HG02970 (cell line): ENCODE data around the gene ZNF581.

ENCODE experiments used
- ATAC-seq: cut with Tn5 transposase; IDR thresholded peaks from one replicate; pipeline ENCODE4 v1.9.1; 2021; ENCODE audit warnings: mild to moderate bottlenecking, moderate library complexity, moderate number of reproducible peaks; ENCODE audit not compliant: unreplicated experiment, low FRiP score

The ZNF581 gene

DNA sequence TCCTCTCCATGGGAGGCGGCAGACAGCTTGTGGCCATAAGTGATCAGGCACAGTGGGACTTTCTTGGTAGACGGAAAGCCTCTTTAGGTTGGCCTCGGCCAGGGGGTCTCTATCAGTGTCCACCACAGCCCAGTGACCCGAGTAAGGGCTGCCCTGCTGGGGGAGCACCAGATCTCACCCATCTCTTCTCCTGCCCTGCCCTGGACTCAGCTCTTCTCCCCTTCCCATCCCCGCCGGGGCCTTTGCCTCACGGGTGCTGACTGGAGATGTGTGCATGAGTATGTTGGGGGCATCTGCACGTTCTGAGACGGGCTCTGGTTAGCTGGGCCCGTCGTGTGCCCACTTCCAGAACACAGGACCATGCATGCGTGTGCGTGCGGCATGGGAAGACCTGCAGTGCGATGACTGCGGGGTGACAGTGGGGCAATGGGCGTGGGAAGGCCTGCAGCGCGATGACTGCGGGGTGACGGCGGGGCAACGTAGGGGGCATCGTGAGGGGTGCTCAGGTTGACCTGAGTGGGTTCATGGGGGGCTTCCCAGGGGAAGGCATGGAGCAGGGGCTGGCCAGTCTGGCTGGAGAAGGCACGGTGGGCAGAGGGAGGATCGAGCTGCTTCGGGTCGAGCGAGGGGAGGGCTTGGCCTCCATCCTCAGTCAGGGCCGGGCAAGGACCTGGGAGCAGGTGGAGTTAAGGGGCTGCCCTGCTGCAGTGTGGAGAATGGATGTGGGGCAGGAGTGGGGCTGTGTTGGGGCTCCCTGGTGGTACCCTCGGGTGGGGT, 47.5 kb downstream of the ZNF581 start:
- ATAC-seq = no peak

DNA sequence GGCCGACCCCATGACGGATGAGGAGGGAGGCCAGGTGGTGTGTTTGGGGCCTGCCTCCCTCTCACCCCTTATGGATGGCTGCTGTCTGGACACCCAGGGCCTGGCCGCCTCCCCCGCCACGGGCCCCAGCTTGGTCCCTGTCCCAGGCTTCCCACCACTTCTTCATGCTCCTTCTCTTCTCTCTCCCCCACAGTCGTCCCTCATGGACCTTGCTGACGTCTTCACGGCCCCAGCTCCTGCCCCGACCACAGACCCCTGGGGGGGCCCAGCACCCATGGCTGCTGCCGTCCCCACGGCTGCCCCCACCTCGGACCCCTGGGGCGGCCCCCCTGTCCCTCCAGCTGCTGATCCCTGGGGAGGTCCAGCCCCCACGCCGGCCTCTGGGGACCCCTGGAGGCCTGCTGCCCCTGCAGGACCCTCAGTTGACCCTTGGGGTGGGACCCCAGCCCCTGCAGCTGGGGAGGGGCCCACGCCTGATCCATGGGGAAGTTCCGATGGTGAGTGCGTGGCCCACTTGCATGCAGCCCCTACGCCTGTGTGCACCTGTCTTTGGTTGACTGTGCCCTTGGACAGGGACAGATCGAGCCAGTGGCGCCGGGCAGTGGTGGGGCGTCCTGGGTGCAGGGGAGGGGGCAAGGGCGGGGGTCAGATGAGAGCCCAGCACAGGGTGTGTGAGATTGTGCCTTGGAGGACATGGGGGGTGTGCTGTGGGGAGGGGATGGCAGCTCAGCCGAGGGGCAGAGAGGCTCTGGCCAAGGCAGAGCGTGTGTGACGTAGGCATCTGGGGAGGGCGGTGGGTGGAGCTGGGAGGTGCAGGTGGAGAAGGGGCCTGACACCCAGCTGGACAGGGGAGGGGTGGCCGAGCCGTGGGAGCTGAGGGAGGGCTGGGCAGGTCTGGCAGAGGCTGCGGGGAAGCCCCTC, 48.4 kb downstream of the ZNF581 start:
- no peak for ATAC-seq

DNA sequence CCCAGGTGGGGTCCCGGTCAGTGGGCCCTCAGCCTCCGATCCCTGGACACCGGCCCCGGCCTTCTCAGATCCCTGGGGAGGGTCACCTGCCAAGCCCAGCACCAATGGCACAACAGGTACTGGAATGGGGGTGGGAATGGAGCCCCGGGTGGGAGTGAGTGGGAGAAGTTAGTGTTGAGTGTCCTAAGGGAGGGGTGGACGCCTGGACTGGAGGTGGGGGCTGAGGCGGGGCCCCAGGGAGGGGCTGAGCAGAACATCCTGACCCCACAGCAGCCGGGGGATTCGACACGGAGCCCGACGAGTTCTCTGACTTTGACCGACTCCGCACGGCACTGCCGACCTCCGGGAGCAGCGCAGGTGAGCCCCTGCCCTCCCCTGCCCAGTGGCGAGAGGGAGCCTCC, 49.2 kb downstream of the ZNF581 start:
- ATAC-seq = no peak

DNA sequence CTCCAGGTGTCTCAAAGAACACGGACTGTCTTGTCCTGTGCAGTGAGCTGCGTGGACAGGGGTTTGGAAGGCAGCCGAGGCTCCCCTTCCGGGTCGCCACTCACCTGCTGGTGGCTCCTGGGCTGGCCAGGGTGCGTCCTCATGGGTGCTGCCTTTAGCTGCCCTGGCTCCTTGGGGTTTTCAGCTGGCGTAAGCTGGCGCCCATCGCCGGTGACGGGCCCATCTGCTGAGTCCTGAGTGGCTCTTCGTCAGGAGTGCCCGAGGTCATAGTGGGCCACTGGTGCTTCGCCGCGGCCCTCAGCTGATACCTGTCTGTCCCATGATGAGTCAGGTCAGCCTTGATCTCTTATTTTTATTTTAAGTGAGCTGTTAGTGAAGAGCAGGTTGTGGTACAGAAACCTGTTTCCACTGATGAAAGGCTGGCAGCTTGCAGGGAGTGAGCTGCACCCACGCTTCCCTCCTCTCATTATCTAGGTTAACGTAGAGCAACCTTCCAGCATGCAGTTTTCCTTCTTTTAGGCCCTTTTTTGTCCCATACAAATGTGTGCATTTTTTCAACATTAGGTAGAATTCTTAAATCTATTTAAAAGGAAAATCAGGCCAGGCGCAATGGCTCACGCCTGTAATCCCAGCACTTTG, 50.0 kb downstream of the ZNF581 start:
- ATAC-seq = no peak

DNA sequence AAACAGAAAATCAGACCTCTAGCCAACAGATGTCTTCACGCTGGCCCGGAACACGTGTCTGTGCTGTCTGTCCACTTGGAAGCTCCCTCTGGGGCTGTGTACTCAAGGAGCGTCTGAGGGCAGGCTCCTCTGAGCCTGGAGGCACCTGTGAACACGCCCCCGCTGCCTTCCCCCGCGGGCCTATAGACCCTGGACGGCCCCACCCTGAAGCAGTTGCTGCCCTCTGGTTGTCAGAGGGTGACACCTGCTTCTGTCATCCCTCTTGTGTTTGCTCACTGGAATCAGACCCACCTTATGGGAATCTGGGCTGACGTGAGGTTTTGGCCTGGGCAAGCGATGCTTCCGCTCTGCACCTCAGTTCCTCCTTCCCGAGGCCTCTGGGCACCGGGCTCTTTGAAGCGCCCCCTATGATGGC, 50.8 kb downstream of the ZNF581 start:
- no peak for ATAC-seq

DNA sequence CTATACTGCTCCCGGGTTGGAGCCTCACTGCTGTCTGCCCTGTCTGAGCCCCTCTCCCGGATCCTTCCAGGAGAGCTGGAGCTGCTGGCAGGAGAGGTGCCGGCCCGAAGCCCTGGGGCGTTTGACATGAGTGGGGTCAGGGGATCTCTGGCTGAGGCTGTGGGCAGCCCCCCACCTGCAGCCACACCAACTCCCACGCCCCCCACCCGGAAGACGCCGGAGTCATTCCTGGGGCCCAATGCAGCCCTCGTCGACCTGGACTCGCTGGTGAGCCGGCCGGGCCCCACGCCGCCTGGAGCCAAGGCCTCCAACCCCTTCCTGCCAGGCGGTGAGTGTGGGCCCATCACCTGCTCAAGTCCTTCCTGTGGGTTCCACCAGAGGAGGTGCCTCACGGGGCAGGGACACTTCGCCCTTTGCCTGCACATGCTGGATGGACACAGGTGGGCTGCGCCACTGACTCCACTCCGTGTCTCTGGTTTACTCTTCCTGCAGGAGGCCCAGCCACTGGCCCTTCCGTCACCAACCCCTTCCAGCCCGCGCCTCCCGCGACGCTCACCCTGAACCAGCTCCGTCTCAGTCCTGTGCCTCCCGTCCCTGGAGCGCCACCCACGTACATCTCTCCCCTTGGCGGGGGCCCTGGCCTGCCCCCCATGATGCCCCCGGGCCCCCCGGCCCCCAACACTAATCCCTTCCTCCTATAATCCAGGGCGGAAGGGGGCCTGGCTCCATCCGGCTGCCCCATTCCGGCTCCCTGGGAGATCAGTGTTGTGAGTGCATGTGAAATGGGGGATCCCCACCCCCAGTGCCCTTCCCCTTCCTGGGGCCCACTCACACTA, 51.4 kb downstream of the ZNF581 start:
- ATAC-seq = no peak
